H9 (cell line): ENCODE data around the gene NUP160. TPM values are rescaled to one million over a fixed set of nuclear protein-coding genes. Genes with fewer than 3 reads are reported as not detected.

Source experiments
- DNase-seq: peaks from one replicate; pipeline ENCODE4 v3.0.0-alpha.2; 2017
- H2AFZ ChIP-seq: one replicate; pipeline ENCODE4 v1.6.1; 2013; ENCODE audit warnings: mild to moderate bottlenecking, low read length, control low read depth, moderate library complexity
- H2AK5ac ChIP-seq: 2 replicates; pipeline ENCODE4 v1.6.1; 2013; ENCODE audit warnings: low read length, control low read depth, mixed read lengths; ENCODE audit not compliant: insufficient read length
- H2BK120ac ChIP-seq: one replicate; pipeline ENCODE4 v1.6.1; 2013; ENCODE audit warnings: low read depth, mild to moderate bottlenecking, low read length, control low read depth, inconsistent platforms; ENCODE audit not compliant: poor library complexity, severe bottlenecking
- H2BK12ac ChIP-seq: 2 replicates; pipeline ENCODE4 v1.6.1; 2013; ENCODE audit warnings: low read length, control low read depth, mixed read lengths, low read depth; ENCODE audit not compliant: insufficient read length
- H2BK15ac ChIP-seq: 2 replicates; pipeline ENCODE4 v1.6.1; 2013; ENCODE audit warnings: low read depth, low read length, control low read depth
- H2BK20ac ChIP-seq: one replicate; pipeline ENCODE4 v1.6.1; 2013; ENCODE audit warnings: low read depth, mild to moderate bottlenecking, low read length, control low read depth, inconsistent platforms; ENCODE audit not compliant: poor library complexity, severe bottlenecking
- H2BK5ac ChIP-seq: 2 replicates; pipeline ENCODE4 v1.6.1; 2013; ENCODE audit warnings: low read length, control low read depth, mixed read lengths; ENCODE audit not compliant: insufficient read length
- H3K14ac ChIP-seq: 2 replicates; pipeline ENCODE4 v1.6.1; 2013; ENCODE audit warnings: low read length, control low read depth; ENCODE audit not compliant: insufficient read depth
- H3K18ac ChIP-seq: 2 replicates; pipeline ENCODE4 v1.6.1; 2013; ENCODE audit warnings: low read depth, mild to moderate bottlenecking, mixed read lengths, low read length, control low read depth; ENCODE audit not compliant: insufficient read length
- H3K23ac ChIP-seq: 2 replicates; pipeline ENCODE4 v1.6.1; 2013; ENCODE audit warnings: low read length, control low read depth, mixed read lengths, low read depth; ENCODE audit not compliant: insufficient read length
- H3K23me2 ChIP-seq: 2 replicates; pipeline ENCODE4 v1.6.1; 2013; ENCODE audit warnings: low read depth, mild to moderate bottlenecking, mixed read lengths, low read length, control low read depth; ENCODE audit not compliant: insufficient read length, poor library complexity, severe bottlenecking
- H3K27ac ChIP-seq: 2 replicates; pipeline ENCODE4 v1.5.1; 2013; ENCODE audit warnings: low read length, control low read depth, mixed read lengths, low read depth; ENCODE audit not compliant: insufficient read length
- H3K27me3 ChIP-seq: 2 replicates; pipeline ENCODE4 v1.6.1; 2013; ENCODE audit warnings: low read length, control low read depth, inconsistent platforms; ENCODE audit not compliant: insufficient read depth
- H3K4ac ChIP-seq: 2 replicates; pipeline ENCODE4 v1.6.1; 2013; ENCODE audit warnings: low read depth, mild to moderate bottlenecking, control low read depth, inconsistent platforms, low read length, moderate library complexity
- H3K4me1 ChIP-seq: 2 replicates; pipeline ENCODE4 v1.6.1; 2013; ENCODE audit warnings: low read length, control low read depth, inconsistent platforms; ENCODE audit not compliant: insufficient read depth
- H3K4me2 ChIP-seq: 2 replicates; pipeline ENCODE4 v1.6.1; 2013; ENCODE audit warnings: low read length, control low read depth, mixed read lengths; ENCODE audit not compliant: insufficient read length, insufficient read depth
- H3K56ac ChIP-seq: 2 replicates; pipeline ENCODE4 v1.6.1; 2013; ENCODE audit warnings: low read depth, mild to moderate bottlenecking, mixed read lengths, low read length, control low read depth; ENCODE audit not compliant: insufficient read length
- H3K79me1 ChIP-seq: 2 replicates; pipeline ENCODE4 v1.6.1; 2013; ENCODE audit warnings: low read depth, mild to moderate bottlenecking, moderate library complexity, low read length, control low read depth, inconsistent platforms; ENCODE audit not compliant: insufficient read depth, poor library complexity, severe bottlenecking
- H3K79me2 ChIP-seq: 2 replicates; pipeline ENCODE4 v1.6.1; 2013; ENCODE audit warnings: low read length, control low read depth, inconsistent platforms; ENCODE audit not compliant: insufficient read depth
- H3K9ac ChIP-seq: 2 replicates; pipeline ENCODE4 v1.6.1; 2013; ENCODE audit warnings: low read length, control low read depth, mixed read lengths; ENCODE audit not compliant: insufficient read length; ENCODE audit errors: extremely low read depth
- H3K9me3 ChIP-seq: one replicate; pipeline ENCODE4 v1.6.1; 2013; ENCODE audit warnings: low read depth, low read length, inconsistent platforms; ENCODE audit not compliant: control insufficient read depth
- H3T11ph ChIP-seq: one replicate; pipeline ENCODE4 v1.6.1; 2013; ENCODE audit warnings: mild to moderate bottlenecking, low read length, control low read depth, inconsistent platforms
- H4K20me1 ChIP-seq: one replicate; pipeline ENCODE4 v1.6.1; 2013; ENCODE audit not compliant: control insufficient read depth, insufficient read length, insufficient read depth
- H4K5ac ChIP-seq: 2 replicates; pipeline ENCODE4 v1.6.1; 2013; ENCODE audit warnings: low read depth, mild to moderate bottlenecking, mixed read lengths, low read length, control low read depth; ENCODE audit not compliant: insufficient read length
- H4K8ac ChIP-seq: replicated peaks from 2 replicates; pipeline ENCODE4 v1.6.1; 2013; ENCODE audit warnings: low read length, control low read depth, mixed read lengths, low read depth; ENCODE audit not compliant: insufficient read length
- H4K91ac ChIP-seq: 2 replicates; pipeline ENCODE4 v1.6.1; 2013; ENCODE audit warnings: low read depth, mild to moderate bottlenecking, moderate library complexity, mixed read lengths, low read length, control low read depth; ENCODE audit not compliant: insufficient read length
- H3K27ac Mint-ChIP-seq, 3 experiments: 2 replicates in 2 of 3; 3 replicates in 1 of 3; pipeline ENCODE4 v1.8.0; 2020 to 2021; ENCODE audit warnings: mixed read lengths in 3 of 3, mild to moderate bottlenecking in 1 of 3, moderate library complexity in 1 of 3
- H3K27me3 Mint-ChIP-seq: 2 replicates; pipeline ENCODE4 v1.8.0; 2021; ENCODE audit warnings: low read depth, mild to moderate bottlenecking, moderate library complexity, mixed read lengths
- H3K36me3 Mint-ChIP-seq, 3 experiments: 2 replicates in 2 of 3; 3 replicates in 1 of 3; pipeline ENCODE4 v1.8.0; 2020 to 2021; ENCODE audit warnings: low read depth in 3 of 3, mixed read lengths in 3 of 3; ENCODE audit not compliant: insufficient read depth in 1 of 3
- H3K4me1 Mint-ChIP-seq, 2 experiments: 2 replicates each; pipeline ENCODE4 v1.8.0; 2020; ENCODE audit warnings: mixed read lengths in 2 of 2
- H3K4me3 Mint-ChIP-seq, 2 experiments: 2 replicates in 1 of 2; 3 replicates in 1 of 2; pipeline ENCODE4 v1.8.0; 2020 to 2021; ENCODE audit warnings: mild to moderate bottlenecking in 2 of 2, mixed read lengths in 2 of 2, moderate library complexity in 1 of 2
- H3K9me3 Mint-ChIP-seq, 2 experiments: 2 replicates in 1 of 2; 3 replicates in 1 of 2; pipeline ENCODE4 v1.8.0; 2020; ENCODE audit warnings: mild to moderate bottlenecking in 2 of 2, mixed read lengths in 2 of 2, moderate library complexity in 1 of 2
- CTCF ChIP-seq: fragments of 200-600 bp; sonication (generic); conservative IDR thresholded peaks from 3 replicates; pipeline ENCODE4 v1.8.0; 2021; ENCODE audit warnings: antibody characterized with exemption, mild to moderate bottlenecking
- WGBS: extraction: QIAGEN DNeasy Blood & Tissue Kit; methylation state at CpG from one replicate; pipeline ENCODE4 v1.1.7; 2013; ENCODE audit warnings: missing lambda C conversion rate, low lambda C conversion rate, mixed read lengths; ENCODE audit not compliant: insufficient read length; ENCODE audit errors: extremely low coverage; 5-methylcytosine and 5-hydroxymethylcytosine counted together
- total RNA-seq: library from RNA; stranded (reverse); gene quantifications from 2 replicates; pipeline ENCODE4 v1.2.1, GENCODE V29; 2021

Gene NUP160
- total RNA-seq, 1 experiment from 2014 or later: 86.1 TPM

GRCh38 chr11:47857485-47857884 lies 9.3 kb upstream of the NUP160 start:
- TF ChIP-seq CTCF: no peak
- no peak overlapping the region for H3K9ac ChIP-seq
- no peak overlapping the region for H3K4me2 ChIP-seq
- Mint-ChIP-seq H3K4me3 (no peak overlapping the region), H3K9me3 (no peaks in the 10 kb centered on the region), H3K27ac (no peak overlapping the region), H3K27me3 (no peaks in the 10 kb centered on the region), H3K36me3 (no peaks in the 10 kb centered on the region), H3K4me1 (no peaks in the 10 kb centered on the region)
- no peak overlapping the region for H2BK5ac ChIP-seq
- H3K9me3 ChIP-seq: no peaks in the 10 kb centered on the region
- no peak overlapping the region for H3K4ac ChIP-seq
- no peaks in the 10 kb centered on the region for H4K20me1 ChIP-seq
- no peak overlapping the region for H3K56ac ChIP-seq
- H2AK5ac ChIP-seq: no peak overlapping the region
- H3K14ac ChIP-seq: no peak overlapping the region
- no peak overlapping the region for H2BK12ac ChIP-seq
- DNase-seq: no peak
- no peaks in the 10 kb centered on the region for H3K27me3 ChIP-seq
- H3T11ph ChIP-seq: no peak overlapping the region
- H2BK120ac ChIP-seq: no peak overlapping the region
- H4K5ac ChIP-seq: no peak overlapping the region
- no peak overlapping the region for H3K18ac ChIP-seq
- H3K79me2 ChIP-seq: no peaks in the 10 kb centered on the region
- WGBS: no CpG with 5 or more reads among the region's 2 CpGs
- no peak overlapping the region for H3K23ac ChIP-seq
- H2AFZ ChIP-seq: no peak overlapping the region
- no peaks in the 10 kb centered on the region for H3K4me1 ChIP-seq
- H4K91ac ChIP-seq: no peak overlapping the region
- H2BK15ac ChIP-seq: no peak overlapping the region
- no peak overlapping the region for H4K8ac ChIP-seq
- H2BK20ac ChIP-seq: no peak overlapping the region
- H3K27ac ChIP-seq: no peak overlapping the region
- no peaks in the 10 kb centered on the region for H3K79me1 ChIP-seq
- H3K23me2 ChIP-seq: no peaks in the 10 kb centered on the region
